GM18861 (cell line): ENCODE results near the gene UBE2Q2.
A peak's percentile ranks its signal among the peaks of the same experiment; 100 is the strongest.
"Not testable (repeated sequence)": the region's sequence is repeated elsewhere in the genome, so short reads cannot be mapped to it uniquely, and the experiment has no call there.

Experiments used
- ATAC-seq: cut with Tn5 transposase; IDR thresholded peaks from one replicate; pipeline ENCODE4 v1.9.1; 2021; ENCODE audit not compliant: unreplicated experiment

The UBE2Q2 gene

GRCh38 chr15:75842722-75843677 lies at the start of gene UBE2Q2:
Gene UBE2Q2 (plus strand): TSS chr15:75843447. CDS start chr15:75843667, 220 bp downstream.
- ATAC-seq = peak; percentile 44

DNA sequence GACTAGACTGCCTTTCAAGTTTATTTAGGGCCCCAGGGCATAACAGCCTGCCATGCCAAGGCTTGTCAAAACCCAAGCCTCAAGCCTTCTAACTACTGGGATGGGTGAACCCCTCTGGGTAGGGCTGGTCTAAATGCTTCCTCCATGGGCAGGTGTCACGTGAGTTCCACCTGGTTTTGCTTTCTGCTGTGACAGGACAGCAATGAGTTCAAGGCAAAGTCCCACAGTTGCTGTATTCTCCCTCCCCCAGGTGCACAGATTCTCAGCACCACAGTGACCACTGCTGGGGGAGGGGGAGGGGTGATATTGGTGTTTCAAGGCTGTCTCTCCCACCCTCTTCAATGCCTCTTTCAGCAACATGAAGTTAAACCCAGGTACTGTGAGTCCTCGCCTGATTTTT lies 46.9 kb upstream of the UBE2Q2 start:
- no peak for ATAC-seq

GRCh38 chr15:75797146-75797545 lies 46.1 kb upstream of the UBE2Q2 start:
- not testable (repeated sequence) for ATAC-seq

- no peak for ATAC-seq
Measured at GRCh38 chr15:75799190-75799589, 44.1 kb upstream of the UBE2Q2 start.

- ATAC-seq = not testable (repeated sequence)
Measured at GRCh38 chr15:75800409-75800808, 42.8 kb upstream of the UBE2Q2 start.

DNA sequence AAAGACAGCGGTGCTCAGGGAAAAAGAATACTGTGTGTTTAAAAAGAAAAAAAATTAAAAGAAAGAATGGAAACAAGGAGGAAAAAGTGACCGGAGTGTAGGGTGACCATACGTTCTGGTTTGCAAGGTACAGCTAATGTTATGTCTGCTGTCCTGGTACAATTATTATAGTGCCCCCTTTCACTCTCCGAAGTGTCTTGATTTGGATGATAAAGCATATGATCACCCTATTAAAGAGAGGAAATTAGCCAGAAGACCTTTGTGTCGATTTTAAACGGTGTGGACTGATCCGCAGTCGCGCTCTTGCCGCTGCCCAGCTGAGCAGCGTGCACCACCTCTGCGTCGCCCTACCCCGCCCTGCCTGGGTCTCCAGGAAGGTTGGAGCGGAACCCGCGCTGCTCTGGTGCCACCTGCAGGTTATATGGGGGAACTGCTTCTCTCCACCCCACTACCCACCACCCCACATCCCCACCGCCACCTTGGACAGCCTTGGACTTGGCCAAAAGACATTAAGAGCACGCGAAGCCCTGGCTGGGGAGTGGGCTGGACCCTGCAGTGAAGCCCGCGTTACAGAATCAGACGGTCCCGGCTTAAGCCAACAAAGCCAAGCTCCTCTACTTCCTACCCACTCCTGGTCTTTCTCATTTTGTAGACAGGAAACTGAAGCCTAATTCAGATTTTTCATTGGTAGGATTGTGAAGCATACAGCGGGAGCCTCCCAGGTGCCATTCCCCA lies 41.2 kb upstream of the UBE2Q2 start:
- no peak for ATAC-seq

DNA sequence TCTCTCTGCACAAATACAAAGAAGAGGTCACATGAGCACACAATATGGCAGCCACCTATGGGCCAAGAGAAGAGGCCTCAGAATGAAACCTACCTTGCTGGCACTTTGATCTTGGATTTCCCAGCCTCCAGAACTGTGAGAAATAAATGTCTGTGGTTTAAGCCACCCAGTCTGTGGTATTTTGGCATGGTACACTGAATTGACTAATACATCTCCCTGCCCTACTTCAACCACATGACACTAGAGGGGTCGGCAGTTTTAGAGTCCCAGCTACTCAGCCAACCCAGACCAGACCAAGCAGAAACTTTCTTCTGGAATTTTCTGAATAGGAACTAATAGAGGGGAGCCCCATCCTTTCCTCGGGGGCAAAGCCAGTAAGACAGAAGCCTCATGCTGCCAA lies 35.8 kb upstream of the UBE2Q2 start:
- not testable (repeated sequence) for ATAC-seq

DNA sequence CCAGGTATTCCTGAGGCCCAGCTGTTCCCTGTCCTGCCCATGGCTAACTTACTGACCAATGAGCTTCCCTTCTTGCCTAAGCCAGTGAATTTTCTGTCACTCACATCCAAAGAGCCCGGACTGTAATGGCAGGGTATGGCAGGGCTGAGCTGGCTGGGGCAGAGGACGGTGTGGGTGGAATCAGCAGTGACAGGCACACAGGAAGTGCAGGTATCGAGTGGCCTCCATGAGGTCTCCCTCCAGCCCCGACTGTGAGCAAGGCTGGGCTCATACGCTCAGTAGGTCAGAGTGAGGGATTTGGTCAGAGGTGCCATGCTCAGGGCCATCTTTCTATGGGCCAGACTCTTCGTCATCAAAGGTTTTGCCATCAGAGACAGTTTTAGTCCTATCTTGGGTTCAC lies 35.2 kb upstream of the UBE2Q2 start:
- not testable (repeated sequence) for ATAC-seq

- no peak for ATAC-seq
Measured at GRCh38 chr15:75808563-75808962, 34.7 kb upstream of the UBE2Q2 start.

DNA sequence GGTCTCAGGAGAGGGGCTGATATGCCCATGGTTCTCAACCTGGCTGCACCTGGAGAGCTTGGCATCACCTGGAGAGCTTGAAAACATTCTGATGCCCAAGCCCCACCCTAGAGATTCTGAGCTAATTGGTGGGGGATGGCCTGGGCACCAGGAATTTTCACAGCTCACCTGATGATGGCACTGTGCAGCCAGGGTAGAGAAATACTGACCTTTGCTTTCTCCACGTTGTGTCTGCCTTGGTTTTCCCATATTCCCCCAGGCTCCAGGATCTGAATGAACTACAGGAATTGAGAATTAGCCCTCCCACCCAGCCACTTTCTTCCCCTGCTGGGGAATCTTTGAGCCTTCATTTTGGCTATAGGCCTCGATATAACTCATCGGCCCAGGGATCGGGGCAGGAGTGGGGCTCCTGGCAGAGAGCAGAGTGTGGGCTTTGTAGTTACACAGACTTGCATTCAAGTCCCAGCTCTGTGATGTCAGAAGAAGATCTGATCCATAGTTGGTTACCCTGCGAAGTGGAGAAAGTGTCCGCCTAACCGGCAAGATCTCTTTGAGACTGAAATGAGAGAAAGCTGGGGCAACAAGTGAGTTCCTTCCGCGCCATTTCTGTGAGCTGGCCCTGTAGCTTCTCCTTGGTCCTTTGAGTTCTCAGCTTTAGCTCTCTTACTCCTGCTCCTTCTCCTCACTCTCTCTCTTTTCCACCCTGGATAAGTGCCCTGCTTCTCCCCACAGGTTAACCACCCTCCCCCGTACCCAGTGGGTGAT lies 33.1 kb upstream of the UBE2Q2 start:
- no peak for ATAC-seq

- no peak for ATAC-seq
Measured at GRCh38 chr15:75810874-75811498, 32.3 kb upstream of the UBE2Q2 start.

DNA sequence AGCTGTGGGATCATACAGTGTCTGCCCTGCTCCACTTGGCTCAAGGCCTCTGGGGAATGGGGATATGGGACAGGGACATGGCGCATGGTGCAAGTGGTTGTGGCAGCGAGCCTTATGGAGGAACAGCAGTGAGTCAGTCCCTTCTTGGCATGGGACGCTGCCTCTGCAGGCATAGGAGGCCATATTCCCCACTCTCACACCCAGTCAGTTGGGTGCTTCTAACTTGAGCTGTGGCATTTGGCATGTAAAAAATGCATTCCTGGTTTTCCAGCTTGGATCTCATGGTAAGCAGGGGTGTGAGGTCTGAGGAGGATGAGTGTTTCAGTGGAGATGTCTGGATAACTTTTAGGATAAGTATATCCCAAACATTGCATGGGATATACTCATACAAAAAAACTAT lies 31.6 kb upstream of the UBE2Q2 start:
- ATAC-seq = no peak

DNA sequence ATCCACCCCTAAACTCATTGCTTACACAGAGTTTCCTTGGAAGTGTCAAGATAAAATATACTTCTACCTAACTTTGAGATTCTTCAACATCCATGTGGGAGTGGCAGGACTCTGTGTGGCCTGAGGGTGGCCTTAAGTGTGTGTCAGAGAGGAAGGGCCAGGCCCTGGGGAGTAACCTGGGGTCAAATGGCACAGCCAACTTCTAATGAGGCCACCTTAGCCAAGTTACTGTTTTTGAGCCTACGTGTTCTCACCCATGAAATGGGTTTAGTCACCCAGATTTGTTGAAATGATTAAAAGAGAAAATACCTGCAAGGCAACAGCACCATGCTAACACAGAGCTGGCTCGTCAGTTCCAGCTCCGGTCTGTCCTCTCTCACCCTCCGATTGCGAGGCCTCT lies 28.5 kb upstream of the UBE2Q2 start:
- ATAC-seq = no peak

DNA sequence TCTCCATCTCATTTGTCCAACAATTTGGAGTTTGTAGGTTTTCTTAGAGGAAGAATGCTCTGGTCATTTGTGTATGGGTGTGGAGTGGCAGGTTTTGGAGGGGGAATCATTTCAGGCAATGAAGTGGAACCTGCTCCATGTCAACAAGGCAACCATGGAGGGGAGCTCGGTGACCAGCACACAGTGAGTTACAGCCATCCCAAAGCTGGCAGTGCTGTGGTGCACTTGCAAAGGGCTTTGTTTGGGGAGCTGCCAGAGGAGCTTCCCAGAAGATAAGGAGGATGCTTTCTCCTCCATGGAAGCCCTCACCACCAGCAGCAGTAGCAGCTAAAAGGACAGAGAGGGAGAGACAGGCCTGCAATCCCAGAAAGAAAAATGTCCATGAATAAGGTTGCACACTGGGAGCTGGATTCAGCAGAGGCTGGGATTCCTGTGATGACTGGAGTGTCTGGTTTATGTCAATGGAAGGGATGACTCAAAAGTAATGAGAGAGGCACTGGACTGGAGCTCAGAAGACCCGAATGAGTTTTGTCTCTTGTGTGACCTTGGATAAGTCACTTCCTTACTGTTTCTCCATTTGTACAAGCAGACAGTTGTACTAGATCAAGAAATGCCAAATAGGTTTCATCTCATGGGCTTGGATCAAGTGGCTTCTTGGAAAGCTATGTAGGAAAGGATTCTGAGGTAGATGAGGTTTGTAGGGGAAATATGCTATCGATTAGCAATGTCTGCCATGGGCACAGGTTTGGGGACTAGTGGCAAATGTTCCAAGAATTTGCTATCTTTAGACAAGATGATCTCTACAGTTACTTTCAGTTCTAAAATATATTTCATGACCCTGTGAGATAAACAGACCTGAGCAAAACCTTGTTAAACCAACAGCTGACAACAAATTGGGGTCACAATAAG lies 27.2 kb upstream of the UBE2Q2 start:
- ATAC-seq = no peak

- ATAC-seq = no peak
Measured at GRCh38 chr15:75817138-75817935, 25.9 kb upstream of the UBE2Q2 start.

DNA sequence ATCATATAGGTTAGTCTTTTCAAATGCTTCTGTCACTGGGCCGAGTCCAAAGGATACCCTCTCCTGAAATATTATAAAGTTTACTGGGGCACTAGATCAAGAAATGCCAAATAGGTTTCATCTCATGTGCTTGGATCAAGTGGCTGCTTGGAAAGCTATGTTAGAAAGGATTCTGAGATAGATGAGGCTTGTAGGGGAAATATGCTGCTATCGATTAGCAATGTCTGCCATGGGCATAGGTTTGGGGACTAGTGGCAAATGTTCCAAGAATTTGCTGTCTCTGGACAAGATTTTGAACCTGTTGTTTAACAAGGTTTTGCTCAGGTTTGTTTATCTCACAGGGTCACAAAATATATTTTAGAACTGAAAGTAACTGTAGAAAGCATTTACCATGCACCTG lies 23.0 kb upstream of the UBE2Q2 start:
- no peak for ATAC-seq

GRCh38 chr15:75821786-75822345 lies 21.4 kb upstream of the UBE2Q2 start:
- no peak for ATAC-seq

GRCh38 chr15:75822685-75823278 lies 20.5 kb upstream of the UBE2Q2 start:
- ATAC-seq = no peak
